NAMALWA (cell line): ENCODE results near the gene SGF29.
"Not testable (repeated sequence)": the region's sequence is repeated elsewhere in the genome, so short reads cannot be mapped to it uniquely, and the experiment has no call there.

Experiments used
- DNase-seq: peaks from one replicate; pipeline ENCODE4 v3.0.0-alpha.2; 2015; ENCODE audit warnings: low spot score

The SGF29 gene

DNA sequence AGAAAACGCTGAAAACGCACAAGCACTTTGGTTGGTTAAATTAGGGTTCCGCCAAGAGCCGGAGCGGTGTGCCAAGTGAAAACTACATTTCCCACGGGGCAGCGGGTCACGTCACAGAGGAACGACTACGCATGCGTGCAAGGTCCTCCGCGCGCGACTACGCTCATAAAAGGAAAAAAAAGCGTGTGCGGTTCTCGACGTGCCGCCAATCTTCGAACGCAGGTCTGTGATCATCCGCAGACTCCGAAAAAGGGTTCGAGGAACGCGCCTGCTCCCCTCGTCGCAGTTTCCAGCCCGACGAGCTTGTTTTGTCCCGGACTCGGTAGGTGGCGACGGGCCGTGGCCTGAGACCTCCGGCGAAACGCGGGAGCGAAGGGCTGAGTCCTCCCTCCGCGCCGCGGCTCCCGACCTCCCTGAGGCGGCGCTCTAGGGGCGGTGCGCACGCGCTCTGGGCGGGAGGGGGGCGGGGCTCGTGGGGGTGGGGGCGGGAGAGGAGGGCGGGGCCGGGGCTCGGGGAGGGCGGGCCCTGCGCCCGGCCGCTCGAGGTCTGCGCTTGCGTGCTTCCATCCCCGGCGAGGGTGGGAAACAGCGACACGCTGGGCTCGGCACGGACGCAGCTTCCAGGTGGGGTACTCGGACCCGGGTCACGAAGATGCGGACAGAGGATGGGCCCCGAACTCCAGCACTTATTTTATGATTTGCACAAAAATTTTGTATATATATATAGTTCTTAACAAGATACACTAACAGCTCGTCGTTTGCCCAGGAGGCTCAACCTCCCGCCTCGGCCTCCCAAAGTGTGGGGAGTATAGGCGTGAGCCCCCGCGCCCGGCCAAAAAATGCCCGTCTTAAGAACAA lies at the start of gene SGF29:
Gene SGF29 (plus strand): TSS at position 145 of the 858 bp plus-strand sequence. CDS start 27,150 bp downstream, outside the sequence.
- DNase-seq, result peak; percentile 94

DNA sequence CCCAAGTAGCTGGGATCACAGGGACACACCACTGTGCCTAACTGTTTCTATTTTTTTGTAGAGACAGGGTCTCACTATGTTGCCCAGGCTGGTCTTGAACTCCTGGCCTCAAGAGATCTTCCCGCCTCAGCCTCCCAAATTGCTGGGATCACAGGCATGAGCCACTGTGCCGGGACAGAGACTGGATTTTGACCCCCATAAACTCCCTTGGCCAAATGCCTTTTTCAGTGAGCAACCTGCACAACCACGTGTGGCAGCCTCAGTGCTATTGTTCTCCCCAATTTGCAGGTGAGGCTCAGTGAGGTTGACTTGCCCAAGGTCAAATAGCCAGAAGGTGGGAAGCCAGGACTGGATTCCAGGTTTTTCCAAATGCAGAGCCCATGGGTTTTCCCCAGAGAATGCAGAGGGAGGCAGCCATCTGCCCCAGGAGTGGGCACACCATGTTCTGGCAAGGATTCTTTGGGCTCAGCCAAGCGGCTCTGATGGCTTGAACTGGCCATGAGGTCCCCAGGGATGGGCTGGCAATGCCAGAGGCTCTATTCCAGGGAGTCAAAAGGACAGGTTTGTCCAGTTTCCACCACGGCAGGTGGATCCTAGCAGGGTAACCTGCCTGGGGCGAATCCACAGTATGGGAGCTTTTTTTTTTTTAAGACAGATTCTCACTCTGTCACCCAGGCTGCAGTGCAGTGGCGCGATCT lies 48.9 kb upstream of the SGF29 start:
- no peak for DNase-seq

DNA sequence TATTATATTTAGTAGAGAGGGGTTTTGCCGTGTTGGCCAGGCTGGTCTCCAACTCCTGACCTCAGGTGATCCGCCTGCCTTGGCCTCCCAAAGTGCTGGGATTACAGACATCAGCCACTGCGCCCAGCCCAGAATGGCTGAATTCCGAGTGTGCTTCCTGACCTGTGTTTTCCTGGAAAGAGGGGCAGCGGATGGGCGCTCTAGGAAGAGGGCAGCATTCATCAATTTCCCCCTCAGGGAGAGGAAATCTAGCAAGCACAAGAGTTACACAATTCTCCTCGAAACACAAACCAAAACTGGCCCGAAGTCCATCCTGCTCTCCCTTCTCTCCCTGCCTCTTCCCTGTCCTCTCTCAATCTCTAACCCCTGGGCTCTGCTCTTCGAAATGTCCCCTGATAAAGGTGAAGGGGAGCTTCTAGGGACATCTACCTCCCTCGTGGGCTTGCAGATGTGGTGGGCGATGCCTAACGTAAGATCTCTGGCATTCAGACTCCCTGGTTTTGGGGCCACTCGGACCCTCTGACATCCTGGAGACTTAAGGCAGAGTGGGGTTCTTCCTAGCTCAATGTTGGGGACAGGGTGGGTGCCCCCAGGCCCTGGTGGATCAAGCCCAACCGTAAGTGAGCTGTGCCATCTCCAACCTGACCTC lies 48.1 kb upstream of the SGF29 start:
- DNase-seq, result no peak

DNA sequence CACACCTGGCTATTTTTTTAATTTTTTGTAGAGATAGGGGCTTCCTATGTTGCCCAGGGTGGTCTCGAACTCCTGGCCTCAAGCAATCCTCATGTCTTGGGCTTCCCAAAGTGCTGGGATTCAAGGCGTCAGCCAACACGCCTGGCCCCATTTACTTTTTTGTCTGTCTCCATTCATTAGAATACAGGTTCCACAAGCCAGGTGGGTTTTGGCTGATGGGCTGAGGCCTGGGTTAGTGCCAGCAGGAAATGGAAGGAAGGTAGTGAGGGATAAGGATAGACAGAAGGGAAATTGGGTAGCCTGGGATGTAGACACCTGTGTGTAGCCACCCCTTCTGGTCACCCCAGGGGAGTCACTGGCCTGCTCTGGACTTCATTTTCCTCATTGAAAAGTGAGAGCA lies 42.7 kb upstream of the SGF29 start:
- no peak for DNase-seq

DNA sequence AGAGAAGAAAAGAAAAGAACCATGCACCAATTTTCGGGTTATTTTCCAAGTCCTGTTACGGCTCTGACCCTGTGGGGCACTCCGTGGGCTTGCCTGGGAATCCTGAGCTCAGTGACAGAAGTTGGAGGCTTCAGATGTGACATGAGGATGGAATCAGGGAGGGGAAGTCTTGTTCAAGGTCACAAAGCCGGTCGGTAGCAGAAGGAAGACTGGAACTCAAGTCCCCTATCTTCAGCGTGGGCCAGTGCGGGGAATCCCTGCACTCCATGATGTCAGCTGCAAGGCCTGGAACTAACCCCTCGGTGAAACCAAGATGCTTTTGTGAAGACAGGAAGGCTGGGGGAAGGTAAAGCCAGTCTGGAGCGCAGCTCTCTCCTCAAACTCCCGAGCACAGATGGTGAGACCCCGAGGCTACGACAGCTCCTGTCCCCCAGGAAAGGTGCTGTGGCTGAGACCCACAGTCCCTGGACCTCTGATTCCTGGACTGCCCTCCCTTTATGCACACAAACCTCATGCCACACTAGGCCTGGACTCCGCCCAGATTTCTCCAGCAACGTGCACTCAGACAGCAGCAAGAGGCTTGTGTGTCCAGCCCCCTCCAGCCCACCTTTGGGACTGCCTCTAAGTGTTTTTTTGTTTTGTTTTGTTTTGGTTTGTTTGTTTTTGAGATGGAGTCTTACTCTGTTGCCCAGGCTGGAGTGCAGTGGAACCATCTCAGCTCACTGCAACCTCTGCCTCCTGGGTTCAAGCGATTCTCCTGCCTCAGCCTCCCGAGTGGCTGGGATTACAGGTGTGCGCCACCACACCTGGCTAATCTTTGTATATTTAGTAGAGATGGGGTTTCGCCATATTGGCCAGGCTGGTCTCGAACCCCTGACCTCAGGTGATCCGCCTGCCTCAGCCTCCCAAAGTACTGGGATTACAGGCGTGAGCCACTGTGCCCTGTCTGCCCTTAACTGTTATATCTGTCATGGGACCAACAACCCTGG lies 41.6 kb upstream of the SGF29 start:
- no peak for DNase-seq

DNA sequence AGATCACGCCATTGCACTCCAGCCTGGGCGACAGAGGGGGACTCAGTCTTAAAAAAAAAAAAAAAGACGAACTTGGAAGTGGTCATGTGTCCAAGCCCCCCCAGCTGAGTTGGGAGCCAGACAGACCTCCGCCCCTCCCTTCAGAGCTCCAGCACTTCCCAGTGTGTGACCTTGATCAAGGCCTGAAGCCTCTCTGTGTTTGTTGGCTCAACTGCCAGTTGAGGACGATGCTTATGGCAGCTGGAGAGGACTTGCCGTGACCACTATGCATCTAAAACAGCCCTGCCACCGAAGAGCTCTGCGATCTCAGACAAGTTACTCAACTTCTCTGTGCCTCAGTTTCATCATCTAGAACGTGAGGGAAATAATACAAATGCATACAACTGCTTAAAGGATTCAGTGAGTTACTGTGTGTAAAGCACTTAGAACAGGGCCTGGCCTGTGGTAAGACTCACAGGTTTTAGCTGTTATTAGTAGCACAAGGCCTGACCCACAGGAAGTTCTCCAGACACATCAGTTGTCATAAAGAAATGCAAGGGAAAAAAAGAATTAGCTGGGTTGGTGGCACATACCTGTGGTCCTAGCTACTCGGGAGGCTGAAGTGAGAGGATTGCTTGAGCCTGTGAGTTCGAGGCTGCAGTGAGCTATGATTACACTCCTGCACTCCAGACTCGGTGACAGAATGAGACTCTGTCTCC lies 40.1 kb upstream of the SGF29 start:
- DNase-seq, result no peak

DNA sequence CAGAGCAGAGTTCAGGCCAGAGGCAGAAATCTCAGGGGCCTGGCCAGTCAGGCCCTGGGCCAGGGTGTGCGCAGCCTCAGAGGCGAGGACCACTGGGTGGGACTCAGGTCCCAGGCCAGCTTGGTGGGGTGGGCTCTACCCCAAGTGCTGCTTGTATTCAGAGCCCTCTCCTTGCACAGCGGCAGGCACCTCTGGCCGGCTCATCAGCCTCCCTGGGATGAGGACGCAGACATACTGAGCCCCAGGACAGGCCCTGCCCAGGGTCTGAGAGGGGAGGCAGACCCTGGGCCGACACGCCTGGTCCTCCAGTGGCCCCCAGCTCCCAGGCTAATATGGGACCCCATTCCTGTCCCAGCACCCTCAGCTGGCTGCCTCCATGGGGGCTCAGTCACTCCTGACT lies 39.5 kb upstream of the SGF29 start:
- no peak for DNase-seq

DNA sequence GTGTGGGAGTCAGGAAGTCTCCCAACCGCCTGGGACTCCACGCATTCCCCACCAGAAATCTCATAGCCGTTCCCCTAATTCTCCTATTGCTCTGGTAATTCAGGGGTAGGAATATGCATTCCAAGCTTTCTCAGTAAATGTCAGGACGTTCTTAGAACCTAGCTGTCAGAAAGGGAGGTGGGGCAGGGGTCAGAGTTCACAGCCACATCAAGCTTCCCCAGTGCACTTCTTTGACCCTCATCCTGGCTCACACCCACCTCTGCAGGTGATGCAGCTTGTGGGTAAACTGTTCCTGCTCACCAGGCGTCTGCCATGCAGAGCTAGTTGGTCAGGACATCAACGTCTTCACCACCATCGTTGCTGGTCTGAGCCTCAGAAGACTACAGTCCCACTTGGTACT lies 33.0 kb upstream of the SGF29 start:
- no peak for DNase-seq

DNA sequence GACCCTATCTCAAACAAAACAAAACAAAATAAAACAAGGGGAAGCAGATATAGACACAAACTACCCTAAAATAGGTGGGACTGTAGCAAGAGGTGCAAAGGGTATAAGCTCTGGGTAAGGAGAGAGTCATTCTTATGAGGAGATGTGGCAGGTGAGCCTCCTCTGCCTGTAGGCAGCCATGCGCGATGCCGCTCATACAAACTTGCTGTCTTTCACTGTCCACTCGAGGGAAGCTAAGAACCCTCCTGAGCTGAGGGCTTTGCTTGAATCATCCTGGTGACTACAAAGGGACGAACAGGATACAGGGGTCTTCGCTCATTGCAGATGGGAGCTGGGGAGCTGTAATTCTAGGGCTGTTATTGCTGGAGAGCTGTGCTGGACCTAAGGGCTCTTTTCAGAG lies 32.3 kb upstream of the SGF29 start:
- DNase-seq, result no peak

DNA sequence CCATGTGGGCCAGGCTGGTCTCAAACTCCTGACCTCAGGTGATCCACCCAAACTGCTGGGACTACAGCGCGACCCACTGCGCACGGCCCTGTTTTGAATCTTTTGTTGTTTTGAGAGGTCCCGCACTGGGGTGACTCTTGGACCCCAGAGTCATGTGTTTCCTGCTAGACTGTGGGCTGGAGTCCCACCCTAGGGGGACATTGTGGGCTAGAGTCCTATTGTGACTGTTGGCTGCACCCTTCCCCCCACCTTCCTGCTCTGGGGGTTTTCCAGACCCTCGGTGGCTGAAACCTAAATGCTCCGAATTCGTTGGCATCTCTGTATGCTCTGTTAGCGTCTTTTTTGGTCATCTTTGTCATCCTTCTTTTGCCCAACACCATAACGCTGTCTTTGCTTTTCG lies 30.9 kb upstream of the SGF29 start:
- no peak for DNase-seq

DNA sequence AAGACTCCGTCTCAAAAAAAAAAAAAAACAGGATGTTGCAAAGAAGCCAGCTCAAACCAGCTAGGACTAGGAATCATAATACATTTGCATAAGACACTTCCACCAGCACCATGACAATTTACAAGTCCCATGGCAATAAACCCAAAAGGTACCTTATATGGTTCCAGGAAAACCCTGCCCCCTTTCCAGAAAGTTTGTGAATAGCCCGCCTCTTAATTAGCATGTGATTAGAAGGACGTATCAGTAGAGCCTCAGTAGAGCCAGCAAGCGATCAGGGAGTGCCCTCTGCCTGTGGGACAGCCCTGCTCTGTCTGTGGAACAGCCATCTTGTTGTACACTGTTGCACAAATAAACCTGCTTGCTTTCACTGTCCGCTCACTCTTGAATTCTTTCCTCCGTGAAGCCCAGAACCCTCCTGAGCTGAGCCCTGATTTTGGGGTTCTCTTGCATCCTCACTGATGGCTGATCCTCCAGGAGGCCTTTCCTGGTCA lies 29.0 kb upstream of the SGF29 start:
- peak; percentile 61 for DNase-seq

DNA sequence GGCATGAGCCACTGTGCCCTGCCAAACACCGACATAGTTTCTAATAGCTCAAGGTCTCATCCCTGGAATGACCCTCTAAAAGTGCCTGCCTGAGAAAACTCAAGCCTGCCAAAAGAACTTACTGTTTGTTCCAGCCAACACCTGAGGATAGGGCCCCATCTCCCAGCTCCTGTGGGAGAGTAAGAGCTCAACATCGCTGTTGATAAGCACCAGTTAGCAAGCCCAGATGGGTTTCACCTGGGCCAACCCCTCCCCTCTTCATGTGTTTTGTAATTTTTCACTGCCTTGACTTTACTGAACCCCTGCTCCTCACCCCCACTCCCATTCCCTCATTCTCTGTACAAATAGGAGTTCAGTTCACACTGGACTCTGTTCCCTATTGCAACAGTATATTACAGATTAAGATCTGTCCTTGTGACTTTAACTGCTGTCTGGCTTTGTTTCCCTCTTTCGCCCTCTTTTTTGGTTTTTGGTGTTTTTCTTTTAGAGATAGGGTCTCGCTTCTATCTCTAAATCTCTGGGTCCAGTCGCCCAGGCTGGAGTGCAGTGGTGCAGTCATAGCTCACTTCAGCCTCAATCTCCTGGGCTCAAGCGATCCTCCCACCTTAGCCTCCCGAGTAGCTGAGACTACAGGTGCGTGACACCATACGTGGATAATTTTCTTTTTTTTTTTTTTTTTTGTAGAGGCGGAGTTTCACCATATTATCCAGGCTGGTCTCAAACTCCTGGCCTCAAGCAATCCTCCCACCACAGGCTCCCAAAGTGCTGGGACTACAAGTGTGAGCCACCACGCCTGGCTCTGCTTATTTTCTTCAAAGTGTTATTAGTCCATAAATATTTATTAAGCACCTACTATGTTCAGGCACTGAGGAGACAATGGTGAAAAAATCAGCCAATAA lies 27.3 kb upstream of the SGF29 start:
- no peak for DNase-seq

DNA sequence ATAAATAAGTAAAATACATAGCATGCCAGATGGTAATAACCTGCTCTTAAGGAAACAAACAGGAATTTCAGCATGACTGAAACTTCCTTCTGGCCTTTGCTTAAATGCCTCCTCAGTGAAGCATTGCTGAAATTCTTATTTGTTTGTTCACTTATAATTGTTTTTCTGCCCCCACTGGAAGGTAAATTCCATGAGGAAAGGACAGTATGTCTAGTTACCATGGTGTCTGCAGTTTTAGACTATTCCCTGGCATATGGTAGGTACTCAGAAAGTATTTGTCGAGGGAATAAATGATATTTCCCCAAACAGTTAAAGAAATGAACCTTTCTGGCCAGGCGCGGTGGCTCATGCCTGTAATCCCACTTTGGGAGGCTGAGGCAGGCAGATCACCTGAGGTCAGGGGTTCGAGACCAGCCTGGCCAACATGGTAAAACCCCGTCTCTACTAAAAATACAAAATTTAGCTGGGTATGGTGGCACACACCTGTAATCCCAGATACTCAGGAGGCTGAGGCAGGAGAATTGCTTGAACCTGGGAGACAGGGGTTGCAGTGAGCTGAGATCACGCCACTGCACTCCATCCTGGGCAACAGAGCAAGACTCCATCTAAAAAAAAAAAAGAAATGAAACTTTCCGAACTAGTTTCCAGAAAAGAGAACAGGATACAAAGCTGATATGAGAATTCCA lies 26.5 kb upstream of the SGF29 start:
- DNase-seq, result not testable (repeated sequence)

DNA sequence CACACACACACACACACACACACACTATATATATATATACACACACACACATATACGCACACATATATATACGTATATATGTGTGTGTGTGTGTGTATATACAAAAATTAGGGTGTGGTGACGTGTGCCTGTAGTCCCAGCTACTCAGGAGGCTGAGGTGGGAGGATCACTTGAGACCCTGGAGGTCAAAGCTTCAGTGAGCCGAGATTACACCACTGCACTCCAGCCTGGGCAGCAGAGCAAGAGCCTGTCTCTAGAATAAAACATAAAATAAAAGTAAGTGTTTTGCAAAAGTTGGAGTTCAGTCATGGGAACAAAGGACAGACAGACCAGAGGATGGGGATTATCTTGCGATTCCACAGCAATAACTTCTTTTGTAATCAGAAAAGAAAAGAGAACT lies 25.7 kb upstream of the SGF29 start:
- no peak for DNase-seq

DNA sequence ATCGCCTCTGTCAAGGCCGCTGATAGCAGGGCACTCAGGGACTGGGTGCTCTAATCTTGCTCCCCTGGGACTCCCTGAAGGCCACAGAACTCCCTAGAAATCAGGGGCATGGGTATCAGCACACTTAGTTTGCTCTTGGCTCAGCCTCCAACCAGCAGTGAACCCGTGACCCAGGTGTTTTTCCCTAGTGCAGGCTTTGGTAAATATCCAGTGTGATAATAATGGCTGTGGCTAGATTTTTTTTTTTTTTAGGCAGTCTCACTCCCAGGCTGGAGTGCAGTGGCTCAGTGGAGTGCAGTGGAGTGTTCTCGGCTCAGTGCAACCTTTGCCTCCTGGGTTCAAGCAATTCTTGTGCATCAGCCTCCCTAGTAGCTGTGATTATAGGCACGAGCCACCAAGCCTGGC lies 25.3 kb upstream of the SGF29 start:
- no peak for DNase-seq

DNA sequence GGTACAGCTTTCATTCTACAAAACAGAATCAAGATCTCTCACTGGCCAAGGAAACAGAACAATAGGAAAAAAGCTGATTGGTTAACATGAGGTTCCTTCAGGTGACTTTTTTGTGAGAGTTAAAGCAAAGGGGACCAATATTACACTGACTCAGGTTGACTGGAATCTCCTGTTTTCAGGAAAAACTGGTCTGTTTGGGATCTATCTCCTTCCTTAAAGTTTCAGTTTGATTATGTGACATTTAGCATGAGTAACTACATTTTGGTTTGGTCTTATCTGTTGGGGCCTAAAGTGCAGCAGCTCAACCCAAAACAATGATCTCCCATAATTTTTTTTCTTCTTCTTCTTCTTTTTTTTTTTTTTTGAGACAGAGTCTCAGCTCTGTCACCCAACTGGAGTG lies 24.6 kb upstream of the SGF29 start:
- DNase-seq, result no peak

DNA sequence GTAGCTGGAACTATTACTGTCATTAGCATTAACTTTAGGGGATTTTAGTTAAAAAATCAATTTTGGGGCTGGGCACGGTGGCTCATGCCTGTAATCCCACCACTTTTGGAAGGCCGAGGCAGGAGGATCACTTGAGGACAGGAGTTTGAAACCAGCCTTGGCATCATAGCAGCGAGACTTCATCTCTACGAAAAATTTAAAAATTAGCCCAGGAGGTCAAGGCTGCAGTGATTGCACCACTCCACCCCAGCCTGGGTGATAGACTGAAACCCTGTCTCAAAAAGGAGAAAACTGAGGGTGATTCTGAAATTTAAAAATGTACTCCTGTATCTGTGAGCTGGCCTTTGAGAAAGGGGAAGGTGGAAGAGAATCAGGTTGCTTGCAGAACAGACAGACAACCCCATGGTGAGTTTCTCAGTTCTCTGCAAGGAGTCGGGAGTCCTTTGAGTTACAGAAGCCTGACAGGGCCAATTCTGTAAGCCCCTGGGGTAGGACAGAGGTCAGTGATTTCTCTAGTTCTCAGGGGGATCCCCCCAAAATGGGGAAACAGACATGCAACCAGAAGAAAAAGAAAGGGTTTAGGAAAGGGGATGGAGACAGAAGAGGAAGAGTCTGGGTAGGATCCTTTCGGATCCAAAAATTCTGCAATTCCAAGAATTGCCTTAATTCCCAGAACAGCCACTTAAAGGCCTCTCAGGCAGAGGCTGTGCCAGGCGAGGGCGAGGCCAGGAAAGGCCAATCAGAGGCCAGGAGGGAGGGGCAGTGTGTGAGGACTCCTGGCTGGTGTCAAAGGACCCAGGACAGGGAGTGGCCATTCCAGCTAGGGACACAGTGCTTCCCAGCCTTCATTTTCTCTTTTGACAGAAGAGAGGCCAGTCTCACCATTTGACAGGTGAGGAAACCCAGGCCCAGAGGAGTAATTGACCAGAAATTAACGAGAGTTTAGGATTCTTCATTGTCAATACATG lies 21.7 kb upstream of the SGF29 start:
- DNase-seq, result no peak
